Measurements from ENCODE around the gene OVAAL.
"Not testable (repeated sequence)": the region's sequence is repeated elsewhere in the genome, so short reads cannot be mapped to it uniquely, and the experiment has no call there.

Gene OVAAL

DNA sequence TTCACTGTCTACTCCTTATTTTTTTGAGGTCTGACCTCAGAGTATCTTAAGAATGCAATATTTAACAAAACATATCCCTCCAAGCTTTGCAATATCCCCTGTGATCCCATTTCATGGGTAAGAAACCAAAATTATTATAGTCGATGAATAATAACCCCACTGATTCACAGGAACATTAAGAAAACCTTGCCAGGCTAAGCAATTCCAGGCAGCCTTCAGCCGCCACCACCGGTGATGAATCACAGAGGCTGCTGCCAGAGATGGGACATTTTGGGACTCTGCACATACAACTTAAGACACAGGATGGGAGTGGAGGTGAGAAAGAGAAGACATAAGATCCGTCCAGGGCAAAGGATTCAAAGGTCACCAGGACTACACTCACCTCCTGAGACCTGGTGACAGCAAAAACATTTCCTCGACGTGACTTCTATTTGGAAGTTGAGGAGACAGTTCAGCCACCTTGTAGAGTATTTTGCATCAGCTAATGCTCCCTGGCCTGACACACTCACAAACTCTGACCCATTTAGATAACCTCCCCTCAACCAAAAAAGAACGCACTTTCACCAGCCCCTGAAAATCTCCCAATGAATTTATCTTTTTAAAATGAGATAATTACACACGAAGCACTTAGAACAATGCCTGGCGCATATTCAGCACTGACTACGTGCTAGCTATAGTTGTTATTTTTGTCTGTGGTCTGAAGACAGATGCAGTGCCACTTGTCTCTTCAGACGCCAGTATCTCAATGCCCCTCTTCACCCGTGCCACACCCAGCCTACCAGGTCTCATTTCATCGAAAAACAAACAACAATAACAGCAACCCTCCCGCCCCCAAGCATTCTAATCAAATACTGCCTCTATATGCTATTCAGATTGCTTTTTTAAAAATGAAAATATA lies 17.8 kb upstream of the OVAAL start:
- DNase-seq (ENCODE audit: low read depth, low spot score): no peak

DNA sequence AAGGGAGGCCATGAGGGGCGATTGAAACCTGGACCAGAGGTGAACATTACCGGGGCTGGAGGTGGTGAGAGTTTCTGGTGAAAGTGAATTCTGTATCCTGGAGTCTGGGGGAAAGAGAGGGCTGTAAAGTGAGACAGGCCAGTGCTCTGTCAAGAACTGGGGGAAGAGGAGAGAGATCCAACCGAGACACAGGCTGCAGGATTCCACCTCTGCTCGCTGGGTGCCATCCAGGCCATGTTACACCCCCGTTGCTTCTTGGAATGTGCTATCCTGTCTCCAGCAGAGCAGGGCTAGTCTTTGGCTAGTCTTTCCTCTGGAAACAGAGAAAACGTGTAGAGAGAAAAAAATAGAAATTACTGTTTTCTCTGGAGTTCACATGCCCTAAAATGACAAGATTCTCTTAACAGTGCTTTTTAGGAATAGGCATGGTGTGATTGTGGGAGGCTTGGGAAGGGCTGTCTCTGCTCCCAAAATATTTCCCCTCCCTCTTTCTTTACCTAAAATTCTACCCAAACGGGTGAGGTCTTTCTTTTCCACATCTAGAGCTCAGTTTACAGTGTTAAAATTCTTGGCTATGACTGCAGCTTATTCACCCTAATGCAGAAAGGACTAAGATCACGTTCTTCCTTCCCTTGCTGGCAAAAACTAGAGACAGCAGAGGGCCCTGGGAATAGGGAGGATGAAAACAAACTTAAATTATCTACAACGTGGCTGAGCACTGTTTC lies 16.5 kb upstream of the OVAAL start:
- DNase-seq (ENCODE audit: low read depth, low spot score): no peak

DNA sequence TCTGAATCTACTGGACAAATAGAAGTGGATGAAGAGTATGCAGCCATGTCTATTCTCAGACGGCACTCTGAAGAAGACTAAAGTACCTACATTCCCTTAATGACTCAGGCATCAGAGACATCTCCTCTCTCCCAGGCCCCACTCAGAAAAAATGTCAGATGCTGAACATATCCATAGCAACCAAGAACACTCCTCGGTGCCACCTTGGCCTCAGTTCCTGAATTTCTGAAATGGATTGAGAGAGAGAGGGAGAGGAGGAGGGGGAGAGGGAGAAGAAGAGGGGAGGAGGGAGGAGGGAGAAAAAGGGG lies 16.0 kb upstream of the OVAAL start:
- no peak for DNase-seq (ENCODE audit: low read depth, low spot score)

DNA sequence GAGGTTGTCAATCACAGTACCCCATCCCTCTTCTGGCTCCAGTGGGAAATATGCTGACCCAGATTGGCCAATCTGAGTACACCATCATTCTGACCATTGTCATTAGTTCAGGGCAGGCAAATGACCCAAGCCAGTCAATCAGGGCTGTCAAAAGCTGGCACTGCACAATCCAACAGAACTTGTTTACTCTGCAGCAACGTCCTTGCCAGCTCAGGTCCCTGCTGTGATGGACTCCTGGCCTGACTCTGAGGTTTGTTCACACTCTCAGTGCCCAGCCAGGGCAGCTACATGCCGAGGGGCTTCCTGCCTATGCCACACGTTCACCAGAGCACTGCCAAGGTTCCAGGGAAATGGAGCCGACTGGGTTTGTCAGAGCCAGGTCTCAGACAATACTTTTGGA lies 14.7 kb upstream of the OVAAL start:
- no peak for DNase-seq (ENCODE audit: low read depth, low spot score)

DNA sequence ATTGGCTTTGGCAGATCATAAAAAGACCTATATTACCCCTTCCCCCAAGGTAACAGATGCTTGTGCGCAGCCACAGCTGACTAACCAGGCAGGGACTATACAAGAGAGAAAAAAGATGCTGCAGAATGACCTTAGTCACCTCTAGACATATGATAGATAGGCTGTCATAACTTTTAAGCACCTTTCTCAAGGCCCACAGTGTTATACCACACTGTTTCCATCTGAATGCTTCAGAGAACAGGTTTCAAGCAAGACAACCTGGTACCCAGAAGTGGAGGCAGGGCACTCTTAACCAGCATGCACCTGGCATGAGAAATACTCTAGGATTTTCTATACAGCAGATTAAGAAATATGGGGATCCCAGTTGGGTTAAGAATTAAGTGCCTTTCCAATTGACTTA lies 12.8 kb upstream of the OVAAL start:
- DNase-seq (ENCODE audit: low read depth, low spot score): no peak

DNA sequence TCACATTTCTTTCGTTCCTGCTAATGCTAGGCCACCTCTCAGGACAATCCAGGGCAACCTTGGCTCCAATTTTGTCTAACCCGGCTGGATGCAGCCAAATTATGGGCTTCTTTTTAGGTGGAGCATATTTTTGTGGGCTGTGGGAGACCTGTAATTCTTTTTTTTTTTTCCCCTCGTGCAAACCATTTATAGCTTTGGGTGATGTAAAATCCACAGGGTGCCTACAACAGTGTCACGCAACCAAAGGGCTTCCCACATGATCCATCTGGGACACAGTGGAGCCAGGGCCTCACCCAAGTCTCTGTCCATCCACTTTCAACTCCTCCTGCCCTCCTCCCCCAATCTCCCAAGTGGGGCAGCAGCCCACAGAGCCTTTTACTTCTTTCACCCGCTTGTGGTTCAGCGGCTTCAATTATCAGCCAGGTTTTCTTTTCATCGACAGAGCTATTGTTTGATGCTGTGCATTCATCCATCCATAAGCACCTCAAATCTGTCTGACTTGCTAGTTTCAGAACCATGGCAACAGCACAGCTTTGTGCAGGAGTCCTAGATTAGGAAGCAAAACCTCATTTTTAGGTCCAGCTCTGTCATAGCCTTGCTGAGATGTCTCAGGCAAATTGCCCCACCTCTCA lies 10.0 kb upstream of the OVAAL start:
- no peak for DNase-seq (ENCODE audit: low read depth, low spot score)

DNA sequence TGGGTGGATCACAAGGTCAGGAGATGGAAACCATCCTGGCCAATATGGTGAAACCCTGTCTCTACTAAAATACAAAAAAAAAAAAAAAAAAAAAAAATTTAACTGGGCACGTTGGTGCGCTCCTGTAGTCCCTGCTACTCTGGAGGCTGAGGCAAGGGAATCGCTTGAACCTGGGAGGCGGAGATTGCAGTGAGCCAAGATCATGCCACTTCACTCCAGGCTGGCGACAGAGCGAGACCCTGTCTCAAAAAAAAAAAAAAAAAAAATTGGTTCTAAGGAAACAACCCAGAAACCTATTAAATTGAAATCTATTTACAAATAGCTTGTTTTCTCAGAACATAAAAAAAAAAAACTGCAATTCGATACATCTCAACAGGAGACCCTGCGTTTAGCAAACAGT lies 9.0 kb upstream of the OVAAL start:
- not testable (repeated sequence) for DNase-seq (ENCODE audit: low read depth, low spot score)

DNA sequence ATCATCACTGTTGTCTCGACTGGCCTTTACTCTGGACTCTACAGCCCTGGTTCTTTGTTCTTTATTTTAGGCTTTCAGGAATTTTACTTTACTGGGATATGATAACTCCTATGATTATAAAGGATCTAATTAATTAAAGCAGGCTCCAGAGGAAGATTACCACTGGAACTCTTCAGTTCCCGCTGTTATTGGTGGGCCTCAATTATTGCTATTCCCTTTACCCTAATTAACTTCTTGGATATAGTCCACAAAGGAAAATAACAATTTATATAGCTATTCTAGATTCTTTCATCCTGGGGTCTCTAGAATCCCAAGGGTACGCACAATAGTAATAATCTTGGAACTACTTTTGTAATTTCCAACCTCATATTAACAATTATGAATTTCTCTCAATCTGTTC lies 8.5 kb upstream of the OVAAL start:
- no peak for DNase-seq (ENCODE audit: low read depth, low spot score)

DNA sequence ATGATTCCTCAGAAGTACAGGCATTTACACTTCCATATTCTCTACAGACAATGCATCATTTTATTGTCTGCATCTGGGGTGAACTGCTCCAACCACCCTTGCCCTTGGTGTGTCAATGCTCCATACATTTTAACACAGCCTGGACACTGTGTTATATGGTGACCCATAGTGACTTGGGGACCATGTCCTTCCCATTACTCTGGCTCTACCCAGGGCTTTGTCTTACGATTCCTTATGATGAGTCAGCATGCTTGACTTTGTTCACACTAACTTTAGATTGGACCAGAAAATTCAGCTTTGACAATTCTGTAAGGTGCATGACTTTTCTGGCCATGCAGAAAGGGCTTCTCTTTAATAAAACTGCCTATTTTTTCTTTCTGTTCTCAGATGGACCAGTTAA lies 6.8 kb upstream of the OVAAL start:
- no peak for DNase-seq (ENCODE audit: low read depth, low spot score)

DNA sequence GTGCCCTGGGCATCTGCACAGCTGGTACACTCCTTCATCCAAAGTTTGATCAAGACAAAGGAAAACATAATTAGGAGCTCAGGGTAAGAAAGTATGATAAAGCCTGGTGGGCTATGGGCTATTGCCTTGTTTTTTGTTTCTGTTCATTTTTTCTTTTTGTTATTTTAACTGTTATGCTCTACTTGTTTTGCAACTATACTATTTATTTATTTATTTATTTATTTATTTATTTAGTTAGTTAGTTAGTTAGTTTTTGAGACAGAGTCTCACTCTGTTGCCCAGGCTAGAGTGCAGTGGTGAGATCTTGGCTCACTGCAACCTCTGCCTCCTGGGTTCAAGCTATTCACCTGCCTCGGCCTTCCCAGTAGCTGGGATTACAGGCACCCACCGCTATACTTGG lies 5.7 kb upstream of the OVAAL start:
- not testable (repeated sequence) for DNase-seq (ENCODE audit: low read depth, low spot score)

DNA sequence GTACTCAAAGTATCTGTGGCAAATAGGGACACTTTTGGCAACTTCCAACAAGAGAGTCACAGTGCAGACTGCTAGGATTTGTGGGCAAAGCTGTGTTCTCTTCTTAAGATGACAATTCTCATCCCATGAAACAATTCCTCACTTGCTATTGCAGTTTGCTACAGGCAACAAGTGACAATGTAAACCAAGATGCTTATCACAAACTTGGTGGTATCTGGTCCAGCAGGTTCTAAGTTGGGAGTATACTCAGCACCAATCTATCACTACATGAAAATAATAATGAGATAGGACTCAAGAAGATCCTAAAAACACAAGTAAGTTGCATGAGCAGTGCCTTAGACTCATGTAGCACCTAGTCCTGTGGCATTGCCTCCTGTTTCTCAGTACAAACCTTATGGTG lies 3.4 kb upstream of the OVAAL start:
- DNase-seq (ENCODE audit: low read depth, low spot score): no peak

DNA sequence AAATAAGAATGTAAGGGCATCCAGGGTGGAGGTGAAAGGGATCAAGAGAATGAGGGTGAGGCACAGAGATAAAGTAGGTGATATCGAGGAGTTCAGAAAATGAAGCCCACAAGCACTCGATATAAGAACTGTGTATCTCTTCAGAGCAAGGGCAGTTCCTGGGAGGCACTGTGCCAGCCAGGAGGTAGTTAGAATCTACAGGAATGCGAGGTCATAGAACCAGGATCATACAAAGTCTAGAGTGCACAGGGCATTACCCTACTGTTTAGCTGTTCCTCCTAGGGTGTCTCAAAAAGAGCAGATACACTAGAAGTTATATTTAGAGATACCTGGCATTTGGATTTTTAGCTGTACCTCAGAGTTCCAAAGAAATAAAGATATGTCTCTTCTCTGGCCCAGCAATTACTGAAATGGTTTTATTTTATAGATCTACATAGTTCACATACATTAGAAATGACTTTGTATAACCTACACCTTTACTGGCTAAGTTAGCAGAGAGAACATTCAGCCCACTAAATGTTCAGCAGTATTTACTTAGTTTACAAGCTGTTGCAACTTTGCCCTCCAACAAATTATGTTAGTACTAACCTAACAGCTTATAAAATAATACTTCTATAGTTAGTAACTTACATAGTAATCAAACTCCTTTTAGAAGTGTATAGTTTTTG lies 1.6 kb downstream of the OVAAL start:
- no peak for DNase-seq (ENCODE audit: low read depth, low spot score)

DNA sequence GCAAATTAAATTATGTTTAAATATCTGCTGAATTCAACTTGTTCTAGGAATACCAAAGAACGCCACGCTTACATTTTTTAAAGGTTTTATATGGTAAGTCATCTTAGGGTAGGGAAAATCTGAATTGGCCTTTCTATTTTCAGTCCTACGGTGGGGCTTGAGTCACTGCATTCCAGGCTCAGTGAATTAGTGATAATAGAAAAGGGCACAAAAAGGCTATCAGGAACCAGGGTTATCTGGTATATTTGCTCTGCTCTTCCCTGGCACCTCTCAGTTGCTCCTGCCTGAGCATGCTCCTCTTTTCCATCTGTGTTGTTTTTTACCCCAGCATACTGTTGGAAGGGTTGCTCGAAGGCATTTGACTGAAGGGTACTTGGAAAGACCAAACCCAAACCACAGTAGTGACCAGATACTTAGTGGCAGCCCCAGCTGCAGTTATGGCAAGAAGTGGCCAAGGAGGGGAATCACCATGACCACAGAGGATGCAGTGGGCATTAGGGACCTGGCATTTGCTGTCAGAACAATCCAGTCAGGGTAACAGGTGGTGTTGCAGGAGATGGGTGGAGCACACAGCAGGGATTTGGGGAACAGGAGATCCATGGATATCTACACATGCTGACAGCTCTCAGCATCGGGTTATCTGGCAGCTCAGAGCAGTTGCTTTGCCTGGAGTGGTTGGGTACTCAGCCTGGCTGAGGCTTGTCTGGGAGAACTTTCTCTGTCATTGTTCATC lies 2.3 kb downstream of the OVAAL start:
- no peak for DNase-seq (ENCODE audit: low read depth, low spot score)

DNA sequence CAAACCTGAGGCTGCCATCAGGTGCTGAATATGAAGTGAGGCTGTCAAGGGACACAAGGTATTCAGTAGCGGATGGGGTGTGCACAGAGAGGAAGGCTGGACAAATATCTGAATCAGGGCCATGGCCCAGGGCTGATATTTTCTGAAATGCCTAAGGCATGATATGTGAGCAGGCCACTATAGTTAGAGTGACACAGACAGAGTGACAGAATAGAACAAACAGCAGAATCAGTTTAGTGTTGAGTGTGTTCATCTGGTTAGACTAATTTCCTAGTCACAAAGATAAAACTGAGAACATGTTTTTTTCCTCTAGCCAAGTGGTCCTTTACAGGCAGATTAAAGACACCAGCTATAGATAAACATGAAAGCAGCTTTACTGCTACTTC lies 3.9 kb downstream of the OVAAL start:
- DNase-seq (ENCODE audit: low read depth, low spot score): no peak

DNA sequence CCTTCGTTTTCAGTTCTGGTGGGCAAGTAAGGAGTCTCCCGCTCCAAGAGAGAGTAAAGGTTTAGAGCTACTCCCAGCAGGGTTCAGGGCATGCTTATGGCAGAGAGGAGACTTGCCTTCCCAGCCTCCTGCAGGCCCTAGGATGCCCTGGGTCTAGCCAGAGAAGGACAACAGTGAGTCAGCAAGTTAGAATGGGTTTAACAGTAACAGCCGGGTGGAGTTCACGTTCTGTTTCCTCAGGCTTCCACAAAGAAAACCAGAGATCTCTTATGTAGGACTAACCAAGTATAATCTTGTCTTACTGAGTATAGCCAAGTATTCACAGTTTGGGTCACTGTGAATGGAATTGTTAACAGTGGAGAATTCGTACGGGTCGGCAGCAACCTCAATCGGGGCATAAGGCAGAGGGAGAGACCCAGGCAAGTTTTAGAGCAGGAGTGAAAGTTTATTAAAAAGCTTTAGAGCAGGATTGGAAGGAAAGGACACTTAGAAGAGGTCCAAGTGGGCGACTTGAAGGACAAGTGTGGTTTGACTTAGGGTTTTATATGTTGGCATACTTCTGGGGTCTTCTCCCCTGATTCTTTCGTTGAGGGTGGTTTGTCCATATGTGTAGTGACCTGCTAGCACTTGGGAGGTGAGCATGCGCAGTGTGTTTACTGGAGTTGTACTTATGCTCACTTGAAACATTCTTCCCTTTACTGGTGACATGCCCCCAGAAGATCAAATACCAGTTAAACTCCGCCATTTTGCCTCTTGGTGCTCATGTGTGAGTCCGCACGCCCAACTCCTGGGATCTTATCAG lies 4.5 kb downstream of the OVAAL start:
- no peak for DNase-seq (ENCODE audit: low read depth, low spot score)

DNA sequence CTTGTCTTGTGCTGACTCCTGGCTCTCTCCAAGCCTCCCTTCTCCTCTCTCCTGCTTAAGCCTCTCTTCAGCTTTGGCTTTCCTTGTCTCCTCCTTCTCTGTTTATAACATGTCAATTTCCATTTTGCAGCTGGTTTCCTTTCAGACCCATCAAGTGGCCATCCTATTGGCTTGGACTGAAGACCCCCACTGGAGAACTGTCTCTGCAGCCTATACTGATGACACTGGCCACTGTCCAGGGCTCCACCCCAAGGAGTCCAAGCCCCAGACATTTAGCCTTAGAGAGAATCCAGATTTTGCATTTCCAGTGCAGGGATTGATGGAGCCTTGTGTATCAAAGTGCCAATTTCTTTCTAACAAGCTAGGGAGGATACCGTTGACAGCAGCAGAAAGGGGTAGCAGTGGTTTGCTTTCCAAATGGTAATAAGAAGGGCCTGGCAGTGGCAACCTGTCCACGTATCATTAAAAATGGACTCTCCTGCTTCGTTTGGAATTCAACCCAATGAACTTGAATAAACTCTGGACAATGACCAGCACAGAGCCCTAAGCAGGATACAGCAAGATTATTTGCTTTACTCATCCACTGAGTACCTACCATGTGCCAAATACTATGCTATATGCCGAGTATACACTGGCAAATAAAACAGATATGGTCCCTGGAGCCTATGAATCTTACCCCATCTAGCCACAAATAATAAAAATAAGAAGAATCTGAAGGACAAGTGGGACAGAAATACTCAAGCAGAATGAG lies 6.5 kb downstream of the OVAAL start:
- no peak for DNase-seq (ENCODE audit: low read depth, low spot score)

DNA sequence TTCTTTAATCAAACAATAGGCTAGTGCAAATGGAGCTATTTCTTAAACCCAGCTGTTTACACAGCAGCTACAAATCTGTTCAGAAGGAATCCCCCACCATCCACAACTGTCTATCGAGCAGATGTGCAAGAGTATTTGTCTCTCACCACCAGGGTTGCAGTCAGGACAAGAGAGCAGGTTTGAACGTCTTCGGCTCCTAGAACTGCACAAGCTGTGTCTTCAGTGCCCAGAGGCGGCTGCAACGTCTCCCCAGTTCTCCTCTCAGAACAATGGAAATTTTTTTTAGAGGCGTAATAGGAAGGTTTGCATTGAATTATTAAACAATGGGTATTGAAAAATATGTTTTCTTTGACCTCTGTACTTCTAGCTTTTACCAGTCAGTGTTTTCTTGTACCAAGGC lies 7.3 kb downstream of the OVAAL start:
- no peak for DNase-seq (ENCODE audit: low read depth, low spot score)

DNA sequence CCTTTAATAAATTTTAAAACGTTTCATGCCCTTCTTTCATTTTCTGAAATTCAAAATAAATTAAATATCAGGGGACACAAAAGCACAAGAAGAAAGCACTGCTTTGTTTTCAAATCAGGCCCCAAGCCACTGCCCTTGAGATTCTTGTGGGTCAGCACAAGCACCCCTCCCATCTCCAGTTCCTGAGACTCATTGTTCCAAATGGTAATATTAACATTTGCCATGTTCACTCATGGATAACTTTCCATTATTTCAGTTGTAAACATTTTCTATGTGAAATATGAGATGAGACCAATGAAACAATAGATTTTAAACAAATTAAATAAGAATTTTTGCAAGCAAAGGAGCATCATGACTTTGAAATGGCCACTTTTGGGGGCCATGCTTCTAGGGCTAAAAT lies 7.7 kb downstream of the OVAAL start:
- no peak for DNase-seq (ENCODE audit: low read depth, low spot score)

DNA sequence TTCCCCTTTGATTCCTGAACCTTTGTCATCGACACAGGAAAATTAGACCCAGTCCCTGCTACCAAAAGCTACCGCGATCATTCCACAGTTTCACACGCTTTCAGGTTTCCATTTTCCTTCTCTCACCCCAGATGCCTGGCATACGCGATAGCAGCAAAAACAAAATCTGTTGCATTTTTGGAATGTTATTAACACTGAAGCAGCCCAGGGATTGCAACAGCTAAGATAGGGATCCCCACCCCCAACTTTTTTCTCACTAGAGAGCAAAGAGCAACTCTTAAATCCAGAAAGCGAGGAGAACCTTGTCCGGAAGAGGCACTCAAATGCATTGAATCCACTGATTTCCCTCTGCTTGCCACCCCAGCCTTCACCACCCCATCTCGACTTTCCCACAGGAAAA lies 8.9 kb downstream of the OVAAL start:
- DNase-seq (ENCODE audit: low read depth, low spot score): no peak

DNA sequence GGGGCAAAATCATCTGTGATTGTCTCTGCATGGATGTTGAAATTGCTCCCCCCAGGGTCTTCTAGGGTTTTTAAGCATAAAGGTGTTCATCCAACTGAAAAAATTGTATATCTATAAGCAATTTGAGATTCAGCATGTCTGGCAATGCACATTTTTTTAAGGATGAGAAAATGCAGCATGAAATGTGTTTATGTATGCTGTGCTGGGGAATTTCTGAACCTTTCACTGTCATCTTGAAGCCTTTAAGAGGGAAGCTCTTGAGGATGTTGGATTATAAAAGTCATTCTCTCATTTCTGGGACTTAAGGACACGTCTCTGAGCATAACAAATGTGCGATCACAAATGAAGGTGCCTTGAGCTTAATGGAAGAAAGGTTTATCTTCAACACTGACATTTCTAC lies 9.4 kb downstream of the OVAAL start:
- DNase-seq (ENCODE audit: low read depth, low spot score): no peak
